GM21447 (cell line): ENCODE measurements around the gene THUMPD3.
A peak's percentile ranks its signal among the peaks of the same experiment; 100 is the strongest.

Source experiments
- ATAC-seq: cut with Tn5 transposase; IDR thresholded peaks from one replicate; pipeline ENCODE4 v1.9.1; 2021; ENCODE audit not compliant: unreplicated experiment

The THUMPD3 gene, protein sequence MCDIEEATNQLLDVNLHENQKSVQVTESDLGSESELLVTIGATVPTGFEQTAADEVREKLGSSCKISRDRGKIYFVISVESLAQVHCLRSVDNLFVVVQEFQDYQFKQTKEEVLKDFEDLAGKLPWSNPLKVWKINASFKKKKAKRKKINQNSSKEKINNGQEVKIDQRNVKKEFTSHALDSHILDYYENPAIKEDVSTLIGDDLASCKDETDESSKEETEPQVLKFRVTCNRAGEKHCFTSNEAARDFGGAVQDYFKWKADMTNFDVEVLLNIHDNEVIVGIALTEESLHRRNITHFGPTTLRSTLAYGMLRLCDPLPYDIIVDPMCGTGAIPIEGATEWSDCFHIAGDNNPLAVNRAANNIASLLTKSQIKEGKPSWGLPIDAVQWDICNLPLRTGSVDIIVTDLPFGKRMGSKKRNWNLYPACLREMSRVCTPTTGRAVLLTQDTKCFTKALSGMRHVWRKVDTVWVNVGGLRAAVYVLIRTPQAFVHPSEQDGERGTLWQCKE

DNA sequence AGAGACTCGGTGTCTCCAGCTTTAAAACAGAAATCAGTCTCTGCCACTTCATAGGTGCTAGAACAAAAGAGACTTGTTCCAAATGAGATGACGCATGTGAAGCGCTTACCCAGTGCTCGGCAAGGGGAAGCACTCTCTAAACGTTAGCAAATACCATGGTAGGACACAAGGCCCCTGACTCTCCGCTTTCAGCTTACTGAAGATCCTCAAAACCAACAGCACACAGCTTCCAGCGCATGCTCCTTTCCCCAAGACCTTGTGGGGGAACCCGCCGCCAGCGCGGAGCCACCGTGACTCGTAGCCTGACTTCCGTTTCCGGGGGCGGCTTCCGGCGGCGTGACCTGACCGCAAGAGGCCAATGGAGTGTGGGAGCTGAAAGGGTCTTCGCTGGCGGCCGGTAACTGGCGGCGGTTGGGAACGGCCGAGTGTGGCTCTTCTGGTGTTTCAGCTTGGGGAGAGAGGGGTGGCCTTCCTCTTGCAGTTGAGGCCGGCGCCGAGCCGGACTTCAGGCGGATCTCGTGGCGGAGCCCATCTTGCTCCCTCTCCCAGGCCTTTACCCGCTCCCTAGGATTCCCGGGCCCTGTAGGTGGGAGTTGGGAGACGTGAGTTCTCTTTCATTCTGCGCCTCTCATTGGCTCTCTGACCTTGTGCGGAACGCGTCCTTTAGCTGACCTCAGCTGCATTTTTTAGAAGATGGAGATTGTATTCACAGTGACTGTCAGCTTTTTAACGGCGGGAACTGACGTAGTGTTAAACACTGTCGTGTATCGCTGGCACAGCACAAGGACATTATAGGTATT is at the start of gene THUMPD3:
Gene THUMPD3 (plus strand): TSS at position 324 of the 800 bp plus-strand sequence. CDS start 2,015 bp downstream, outside the sequence.
- ATAC-seq, result peak; percentile 97

- ATAC-seq, result no peak
These were observed 48.1 kb upstream of the THUMPD3 start for GRCh38 chr3:9314796-9315195.

GRCh38 chr3:9316881-9317361 is 45.9 kb upstream of the THUMPD3 start:
- no peak for ATAC-seq

GRCh38 chr3:9322780-9323179 is 40.1 kb upstream of the THUMPD3 start:
- ATAC-seq, result no peak

DNA sequence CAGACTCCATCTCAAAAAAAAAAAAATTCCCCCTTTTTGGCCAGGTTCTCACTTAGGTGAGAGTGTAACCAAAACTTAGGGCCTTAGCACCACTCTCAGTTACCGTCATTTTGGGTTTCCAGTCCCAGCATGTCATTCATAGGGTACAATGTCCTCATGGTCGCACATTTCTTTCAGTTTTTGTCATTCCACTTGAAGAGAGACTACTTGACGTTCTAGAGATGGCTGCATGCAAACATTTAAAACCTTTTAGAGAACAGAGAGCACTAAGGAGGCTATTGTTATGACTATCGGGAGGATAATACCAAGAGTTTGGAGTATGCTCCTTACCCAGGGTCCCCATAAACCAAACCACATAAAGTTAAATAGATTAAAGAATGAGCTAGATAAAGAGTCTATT is 37.9 kb upstream of the THUMPD3 start:
- ATAC-seq, result no peak

- ATAC-seq, result no peak
These were observed 35.3 kb upstream of the THUMPD3 start for GRCh38 chr3:9327578-9327977.

- ATAC-seq, result no peak
These were observed 32.6 kb upstream of the THUMPD3 start for GRCh38 chr3:9330166-9330703.

GRCh38 chr3:9331171-9331570 is 31.7 kb upstream of the THUMPD3 start:
- ATAC-seq, result no peak

GRCh38 chr3:9332250-9333030 is 30.4 kb upstream of the THUMPD3 start:
- ATAC-seq, result no peak

- ATAC-seq, result no peak
These were observed 22.9 kb upstream of the THUMPD3 start for GRCh38 chr3:9339761-9340471.

DNA sequence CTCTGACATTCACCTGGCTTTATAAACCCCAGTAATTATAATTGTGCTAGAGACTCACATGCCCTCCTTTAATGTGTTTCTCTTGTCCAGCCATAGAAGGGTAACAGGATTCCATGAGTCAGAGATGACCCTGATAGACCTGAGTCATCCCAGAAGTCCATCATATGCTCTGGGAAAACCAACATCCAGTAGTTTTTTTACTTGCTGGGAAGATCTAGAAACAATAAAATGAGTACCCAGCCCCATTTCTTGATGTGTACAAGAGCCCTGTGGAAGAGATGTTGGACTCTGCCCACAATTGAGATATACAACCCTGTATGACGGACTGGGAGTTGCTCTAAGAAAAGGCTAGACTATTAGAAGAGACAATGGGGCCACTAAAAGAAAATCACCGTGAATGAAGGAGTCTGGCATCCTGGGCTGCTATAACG is 22.4 kb upstream of the THUMPD3 start:
- ATAC-seq, result no peak

- no peak for ATAC-seq
These were observed 20.2 kb upstream of the THUMPD3 start for GRCh38 chr3:9342696-9343095.

GRCh38 chr3:9343115-9343514 is 19.7 kb upstream of the THUMPD3 start:
- no peak for ATAC-seq

DNA sequence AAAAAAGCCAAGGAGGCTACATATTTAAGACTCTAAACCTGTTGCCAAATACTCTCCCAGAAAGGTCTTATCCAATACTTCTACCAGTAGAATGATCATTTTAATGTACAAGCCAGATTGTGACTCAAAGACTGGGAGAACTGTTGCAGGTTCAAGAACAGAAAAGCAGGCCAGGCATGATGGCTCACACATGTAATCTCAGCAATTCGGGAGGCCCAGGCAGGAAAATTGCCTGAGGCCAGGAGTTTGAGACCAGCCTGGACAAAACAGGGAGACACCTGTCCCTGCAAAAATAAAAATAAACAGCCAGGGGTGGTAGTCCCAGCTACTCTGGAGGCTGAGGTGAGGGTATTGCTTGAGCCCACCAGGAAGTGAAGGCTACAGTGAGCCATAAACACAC is 17.8 kb upstream of the THUMPD3 start:
- no peak for ATAC-seq

- no peak for ATAC-seq
These were observed 16.7 kb upstream of the THUMPD3 start for GRCh38 chr3:9346141-9346540.

DNA sequence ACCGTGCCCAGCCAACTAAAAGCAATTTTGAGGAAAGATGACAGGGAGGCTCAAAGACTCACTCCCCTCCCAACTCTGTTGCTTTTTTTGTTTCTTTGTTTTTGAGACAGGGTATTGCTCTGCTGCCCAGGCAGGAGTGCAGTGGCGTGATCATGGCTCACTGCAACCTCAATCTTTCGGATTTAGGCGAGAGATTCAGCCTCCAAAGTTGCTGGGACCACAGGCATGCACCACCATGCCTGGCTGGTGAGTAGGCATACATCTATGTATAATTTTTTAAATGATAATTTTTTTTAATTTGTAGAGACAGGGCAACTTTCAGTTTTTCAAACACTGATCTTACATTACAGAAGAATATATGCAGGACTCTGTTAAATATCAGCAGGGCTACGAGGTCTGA is 15.8 kb upstream of the THUMPD3 start:
- no peak for ATAC-seq

GRCh38 chr3:9347887-9348286 is 15.0 kb upstream of the THUMPD3 start:
- no peak for ATAC-seq

GRCh38 chr3:9349321-9350117 is 13.3 kb upstream of the THUMPD3 start:
- ATAC-seq, result no peak

DNA sequence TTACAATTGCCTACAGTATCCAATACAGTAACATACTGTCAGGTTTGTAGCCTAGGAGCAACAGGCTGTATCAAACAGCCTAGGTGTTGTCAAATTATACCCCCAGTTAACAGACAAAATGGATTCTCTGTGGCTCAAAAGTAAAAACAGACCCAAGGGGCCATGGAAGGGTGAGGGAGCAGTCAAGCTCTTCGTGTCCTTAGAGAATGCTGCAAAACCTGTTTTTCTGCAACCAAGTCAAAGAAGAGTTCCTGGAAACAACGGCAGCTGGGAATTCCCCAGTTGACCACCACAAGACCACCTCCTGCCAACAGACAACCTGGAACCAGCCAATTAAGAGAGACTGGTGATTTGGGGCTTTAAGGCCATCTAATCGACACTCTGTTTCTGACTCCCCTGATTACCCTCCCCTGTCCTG is 11.1 kb upstream of the THUMPD3 start:
- ATAC-seq, result no peak
